ENCODE results near the gene SPATA21. TPM values are rescaled to one million over a fixed set of nuclear protein-coding genes. Genes with fewer than 3 reads are reported as not detected.

SPATA21 gene
- polyA plus RNA-seq, 2 of the 4 experiments (the other 2 are of a cell fraction): 0.08 to 0.09 TPM

DNA sequence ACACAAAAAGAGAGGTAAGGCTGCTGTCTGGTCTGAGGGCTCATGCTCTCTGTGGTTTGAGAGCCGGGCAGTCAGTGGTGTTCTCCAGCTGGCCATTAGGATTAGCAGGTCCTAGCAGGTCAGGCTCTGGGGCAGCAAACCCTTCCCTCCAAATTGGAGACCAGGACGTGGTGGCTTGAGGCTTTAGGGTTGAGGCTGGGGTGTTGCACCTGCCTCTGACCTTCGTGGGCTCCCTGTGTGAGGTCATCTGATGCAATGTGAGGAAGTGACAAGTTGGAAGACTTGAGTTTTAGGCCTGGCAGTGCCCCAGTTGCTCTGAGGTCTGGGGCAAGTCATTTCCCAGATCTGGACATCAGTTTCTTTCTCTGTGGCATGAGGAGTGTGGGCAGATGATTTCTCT, 45.8 kb downstream of the SPATA21 start:
- Histone ChIP-seq H3K27ac (peak overlapping the region in 1 of 2 experiments; percentile 41; a peak in 2 of 6 replicates), H3K9me3 (no peaks in the 10 kb centered on the region), H3K4me3 (no peak overlapping the region), H3K4me2 (0 out of 3 replicates have a peak overlapping the region, but pooled peaks have one; percentile 13), H3K4me1 (peaks cover 65% of the 10 kb centered on the region)
- POLR2A ChIA-PET: no interaction called here
- ATAC-seq (no peak), FAIRE-seq (no peak), DNase-seq (ENCODE audit: low read depth in 1 of 2, low spot score in 1 of 2) (no peak)
- TF ChIP-seq CBX8 (IDR thresholded peaks at IDR 0.05): no peak
- TF ChIP-seq, protein P1, sequence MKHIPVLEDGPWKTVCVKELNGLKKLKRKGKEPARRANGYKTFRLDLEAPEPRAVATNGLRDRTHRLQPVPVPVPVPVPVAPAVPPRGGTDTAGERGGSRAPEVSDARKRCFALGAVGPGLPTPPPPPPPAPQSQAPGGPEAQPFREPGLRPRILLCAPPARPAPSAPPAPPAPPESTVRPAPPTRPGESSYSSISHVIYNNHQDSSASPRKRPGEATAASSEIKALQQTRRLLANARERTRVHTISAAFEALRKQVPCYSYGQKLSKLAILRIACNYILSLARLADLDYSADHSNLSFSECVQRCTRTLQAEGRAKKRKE (CRISPR knock-in tag; IDR thresholded peaks at IDR 0.05; ENCODE audit: low read depth): no peak
- TF ChIP-seq NR3C1 (IDR thresholded peaks at IDR 0.05): no peak
- TF ChIP-seq EHF (CRISPR knock-in tag; IDR thresholded peaks at IDR 0.05): no peak
- 75% methylated on average over 3 of the region's 3 CpGs for WGBS (ENCODE audit: missing lambda C conversion rate)
- CTCF ChIA-PET: interaction anchor here (1.5 kb wide), 1 partner anchor 23 kb away, joined by 3 read pairs; no protein-coding TSS in a partner anchor

DNA sequence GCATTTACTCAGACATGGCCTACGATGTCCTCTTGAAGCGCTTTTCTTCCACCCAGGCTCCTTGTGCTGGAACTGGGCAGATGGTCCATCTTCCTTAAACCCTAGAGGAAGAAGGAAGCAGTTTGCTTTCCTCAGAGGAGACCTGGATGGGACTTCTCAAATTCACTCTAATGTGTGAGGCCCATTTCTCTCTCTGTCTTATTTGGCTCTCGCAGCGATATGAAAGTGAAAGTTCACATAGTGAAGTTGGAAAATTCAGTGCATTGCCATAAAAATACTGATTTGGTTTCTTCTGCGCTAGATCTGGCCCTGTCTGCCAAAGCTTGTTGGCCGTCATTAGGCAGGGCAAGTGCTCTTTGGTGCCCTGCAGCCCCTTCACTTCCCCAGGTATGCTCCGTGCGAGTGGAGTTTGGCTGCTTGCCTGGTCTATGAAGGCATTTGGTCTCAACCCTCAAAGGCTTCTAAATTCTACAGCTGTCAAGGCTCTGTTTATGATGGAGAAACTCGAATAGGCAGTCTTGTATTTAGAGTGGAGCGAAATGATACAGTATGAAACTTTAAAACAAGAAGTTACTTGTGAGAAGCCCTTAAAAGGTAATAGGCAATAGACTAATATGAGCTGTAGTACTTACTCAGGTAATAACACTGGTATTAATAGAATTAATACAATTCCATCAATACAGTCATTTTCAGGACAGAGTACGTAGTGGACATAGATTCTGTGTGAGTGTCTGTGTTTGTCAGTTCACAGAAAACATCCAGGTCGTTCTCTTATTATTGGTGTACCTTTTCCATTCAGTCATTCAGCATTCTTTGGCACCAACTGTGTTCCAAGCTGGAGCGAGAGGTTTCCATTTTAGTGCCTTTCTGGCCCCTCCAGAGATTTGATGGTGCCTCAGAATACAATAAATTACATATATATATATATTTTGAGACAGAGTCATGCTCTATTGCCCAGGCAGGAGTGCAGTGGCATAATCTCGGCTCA, 49.7 kb downstream of the SPATA21 start:
- no peak for FAIRE-seq
- no peak for ATAC-seq
- no peak for TF ChIP-seq HOXB13 (CRISPR knock-in tag; IDR thresholded peaks at IDR 0.05; ENCODE audit: low read depth)
- TF ChIP-seq HDAC2 (IDR thresholded peaks at IDR 0.05): no peak
- no peak for TF ChIP-seq HOXB5 (CRISPR knock-in tag; IDR thresholded peaks at IDR 0.05)
- TF ChIP-seq EHMT2 (IDR thresholded peaks at IDR 0.05; ENCODE audit: low read depth): no peak
- no peak for TF ChIP-seq NPAS2 (CRISPR knock-in tag; IDR thresholded peaks at IDR 0.05; ENCODE audit: borderline replicate concordance)
- TF ChIP-seq ESRRA (IDR thresholded peaks at IDR 0.05; ENCODE audit: borderline replicate concordance, low read length): no peak
- peak overlapping the region; percentile 80 to 90 for H3K27ac ChIP-seq
- peaks cover 71% of the 10 kb centered on the region for H3K4me1 ChIP-seq
- POLR2A ChIA-PET: no interaction called here
- no peak overlapping the region for H3K4me3 ChIP-seq
- H3K4me2 ChIP-seq: peak overlapping the region; percentile 66
- CTCF ChIA-PET: interaction anchor here (0.6 to 1.2 kb wide), 4 partner anchors 11 to 14 kb away, joined by 3 to 4 read pairs (median 3); no protein-coding TSS in a partner anchor
- 87% methylated on average over 14 of the region's 14 CpGs for WGBS (ENCODE audit: missing lambda C conversion rate)
- no peak for DNase-seq (ENCODE audit: low read depth in 1 of 2, low spot score in 1 of 2)
- H3K9me3 ChIP-seq: no peaks in the 10 kb centered on the region

DNA sequence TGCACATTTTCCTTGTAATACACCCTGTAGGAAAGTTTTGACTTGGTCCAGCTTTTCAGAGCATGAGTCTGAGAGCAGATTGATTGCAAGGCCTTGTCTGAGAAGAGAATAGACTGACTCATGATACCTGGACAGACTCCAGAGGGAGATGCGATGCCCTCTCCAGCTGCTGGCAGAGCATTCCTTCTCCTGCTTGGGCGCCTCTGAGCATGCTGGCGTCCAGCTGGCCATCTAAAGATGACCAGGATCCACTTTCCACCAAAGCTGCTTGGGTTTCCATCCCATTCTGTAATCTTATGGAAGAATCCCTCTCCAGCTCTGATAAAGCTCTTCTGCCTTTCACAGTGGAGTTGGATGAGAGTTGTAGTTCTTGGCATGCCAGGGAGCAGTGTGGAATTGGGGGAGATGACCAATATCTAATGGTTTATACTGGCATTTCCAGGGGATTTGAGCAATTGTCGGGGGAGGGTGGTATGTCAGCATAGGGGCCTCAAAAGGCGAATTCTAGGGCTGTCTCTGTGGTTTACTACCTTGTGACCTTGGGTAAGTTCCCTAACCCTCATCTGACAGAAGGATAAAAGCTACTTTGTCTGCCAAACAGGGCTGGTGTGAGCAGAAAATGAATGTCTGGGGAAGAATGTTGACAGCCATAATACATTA, 50.6 kb downstream of the SPATA21 start:
- POLR2A ChIA-PET: interaction anchor here (0.9 kb wide), 1 partner anchor 12 kb away, joined by 4 read pairs; no protein-coding TSS in a partner anchor
- FAIRE-seq: no peak
- 17% methylated on average over 4 of the region's 5 CpGs for WGBS (ENCODE audit: missing lambda C conversion rate)
- Histone ChIP-seq H3K9me3 (no peaks in the 10 kb centered on the region), H3K4me1 (peaks cover 63% of the 10 kb centered on the region), H3K4me3 (no peak overlapping the region), H3K4me2 (peak overlapping the region; percentile 66), H3K27ac (peak overlapping the region; percentile 80 to 90)
- CTCF ChIA-PET: interaction anchor here (1.0 to 1.2 kb wide), 2 partner anchors 10 to 12 kb away, joined by 3 to 4 read pairs; no protein-coding TSS in a partner anchor
- ATAC-seq: peak; percentile 91 to 93
- DNase-seq (ENCODE audit: low read depth in 1 of 2, low spot score in 1 of 2): peak; percentile 48 to 59
- TF ChIP-seq, protein P2, sequence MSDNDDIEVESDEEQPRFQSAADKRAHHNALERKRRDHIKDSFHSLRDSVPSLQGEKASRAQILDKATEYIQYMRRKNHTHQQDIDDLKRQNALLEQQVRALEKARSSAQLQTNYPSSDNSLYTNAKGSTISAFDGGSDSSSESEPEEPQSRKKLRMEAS (IDR thresholded peaks at IDR 0.05): peak; percentile 58; the same call in 1 of the 2 replicates
- no peak for TF ChIP-seq ZSCAN20 (CRISPR knock-in tag; IDR thresholded peaks at IDR 0.05)

DNA sequence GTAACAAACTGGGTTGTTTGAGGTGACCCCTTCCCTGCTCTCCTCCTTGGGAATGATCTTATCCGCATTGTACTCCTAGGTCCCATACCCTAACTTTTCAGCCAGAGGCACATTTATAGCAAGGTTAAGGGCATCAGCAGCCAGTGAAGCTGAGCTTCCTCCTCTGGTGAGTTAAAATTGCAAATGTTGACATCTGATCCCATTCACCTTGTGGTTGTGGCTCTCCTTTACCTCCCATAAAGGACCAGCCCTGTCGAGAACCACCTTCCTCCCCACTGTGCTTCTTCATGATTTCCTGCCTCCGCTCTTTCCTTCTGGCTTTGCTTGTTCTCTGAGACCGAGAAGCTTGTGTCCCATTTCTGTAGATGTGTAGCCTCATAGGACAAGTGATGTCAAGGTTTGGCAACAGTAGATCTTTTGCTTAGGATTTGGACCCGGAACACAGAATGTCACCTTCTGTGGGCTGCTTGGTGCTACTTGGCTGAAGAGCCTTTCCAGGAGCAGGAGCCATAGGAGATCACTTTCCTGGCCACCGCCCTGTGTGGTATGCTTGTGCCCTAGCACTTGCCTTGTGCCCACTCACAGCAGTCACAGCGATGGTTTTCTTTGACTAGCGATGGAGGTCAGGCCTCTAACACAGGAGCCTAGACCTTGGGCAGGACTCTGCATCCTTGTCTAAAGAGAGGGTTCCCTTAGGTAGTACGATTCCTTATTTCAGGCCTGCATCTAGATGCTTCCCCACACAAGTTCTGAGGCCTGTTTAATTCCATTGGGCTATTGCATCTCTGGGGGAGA, 51.4 kb downstream of the SPATA21 start:
- no peak for DNase-seq (ENCODE audit: low read depth in 1 of 2, low spot score in 1 of 2)
- ATAC-seq: peak; percentile 58 to 71
- Histone ChIP-seq H3K4me3 (no peak overlapping the region), H3K4me1 (peaks cover 56% of the 10 kb centered on the region), H3K4me2 (peak overlapping the region; percentile 66), H3K9me3 (no peaks in the 10 kb centered on the region), H3K27ac (peak overlapping the region; percentile 80 to 90)
- ChIA-PET CTCF (no interaction called here), POLR2A (interaction anchor here (0.9 kb wide), 1 partner anchor 13 kb away, joined by 4 read pairs; no protein-coding TSS in a partner anchor)
- no peak for FAIRE-seq
- WGBS (ENCODE audit: missing lambda C conversion rate): 93% methylated on average over 9 of the region's 9 CpGs
- TF ChIP-seq ZNF302 (CRISPR knock-in tag; IDR thresholded peaks at IDR 0.05) (no peak), HOXB5 (CRISPR knock-in tag; IDR thresholded peaks at IDR 0.05) (no peak), FOSB (CRISPR knock-in tag; IDR thresholded peaks at IDR 0.05) (no peak), CHD4 (IDR thresholded peaks at IDR 0.05; ENCODE audit: borderline replicate concordance) (no peak), FOXS1 (CRISPR knock-in tag; IDR thresholded peaks at IDR 0.05) (no peak), RNF2 (IDR thresholded peaks at IDR 0.05; ENCODE audit: borderline replicate concordance, low read depth) (no peak), GATA3 (IDR thresholded peaks at IDR 0.05; ENCODE audit: borderline replicate concordance) (no peak), KDM5A (IDR thresholded peaks at IDR 0.05) (no peak), MYC (IDR thresholded peaks at IDR 0.05; ENCODE audit: borderline replicate concordance, low read length) (no peak), JUNB (IDR thresholded peaks at IDR 0.05) (no peak), MAZ (IDR thresholded peaks at IDR 0.05; ENCODE audit: borderline replicate concordance, low read depth, low read length) (no peak), HEYL (CRISPR knock-in tag; IDR thresholded peaks at IDR 0.05) (no peak), POLR2AphosphoS2 (conservative IDR thresholded peaks at IDR 0.05; ENCODE audit: low read length) (no peak), EHMT2 (IDR thresholded peaks at IDR 0.05; ENCODE audit: low read depth) (no peak)
- TF ChIP-seq, protein P2 (IDR thresholded peaks at IDR 0.05): no peak
- TF ChIP-seq, protein P1 (CRISPR knock-in tag; IDR thresholded peaks at IDR 0.05; ENCODE audit: low read depth): no peak
